Astrocyte (in vitro differentiated cells and primary cell): ENCODE measurements around the gene PPIF. TPM values are rescaled to one million over a fixed set of nuclear protein-coding genes. Genes with fewer than 3 reads are reported as not detected.

ENCODE experiments used
- DNase-seq: peaks from one replicate; pipeline ENCODE4 v3.0.0-alpha.2; 2010; ENCODE audit warnings: low read depth
- FAIRE-seq: peaks from 2 replicates; lab custom pipeline; 2011; peaks lifted over from hg19 to GRCh38; lab: Jason Lieb, UNC
- H2AFZ ChIP-seq: 2 replicates; pipeline ENCODE4 v1.6.0; 2012; ENCODE audit warnings: low read depth, low read length, inconsistent platforms
- H3K27ac ChIP-seq: 2 replicates; pipeline ENCODE4 v1.5.1; 2011; ENCODE audit warnings: low read depth, low read length, inconsistent platforms
- H3K27me3 ChIP-seq: 2 replicates; pipeline ENCODE4 v1.6.0; 2011; ENCODE audit warnings: low read length, inconsistent platforms; ENCODE audit not compliant: insufficient read depth
- H3K36me3 ChIP-seq: 2 replicates; pipeline ENCODE4 v1.5.1; 2011; ENCODE audit warnings: low read length, inconsistent platforms; ENCODE audit not compliant: insufficient read depth
- H3K4me1 ChIP-seq: 2 replicates; pipeline ENCODE4 v1.5.1; 2011; ENCODE audit warnings: low read length, inconsistent platforms; ENCODE audit not compliant: insufficient read depth
- H3K4me2 ChIP-seq: 2 replicates; pipeline ENCODE4 v1.6.0; 2012; ENCODE audit warnings: low read length, inconsistent platforms
- H3K4me3 ChIP-seq: 2 replicates; pipeline ENCODE4 v1.5.1; 2011; ENCODE audit warnings: low read depth, mild to moderate bottlenecking, low read length, inconsistent platforms; ENCODE audit not compliant: insufficient read depth
- H3K79me2 ChIP-seq: 2 replicates; pipeline ENCODE4 v1.6.0; 2012; ENCODE audit warnings: mild to moderate bottlenecking, low read length, inconsistent platforms; ENCODE audit not compliant: insufficient read depth
- H3K9ac ChIP-seq: 2 replicates; pipeline ENCODE4 v1.6.0; 2012; ENCODE audit warnings: mild to moderate bottlenecking, low read length, inconsistent platforms
- H3K9me3 ChIP-seq: 2 replicates; pipeline ENCODE4 v1.5.1; 2012; ENCODE audit warnings: low read depth, mild to moderate bottlenecking, low read length, inconsistent platforms; ENCODE audit not compliant: insufficient read depth
- H4K20me1 ChIP-seq: 2 replicates; pipeline ENCODE4 v1.6.0; 2012; ENCODE audit warnings: low read length, inconsistent platforms; ENCODE audit not compliant: insufficient read depth
- H3K27ac Mint-ChIP-seq: one replicate; pipeline ENCODE4 v1.8.0; 2021; ENCODE audit warnings: mild to moderate bottlenecking, mixed read lengths; ENCODE audit not compliant: unreplicated experiment
- H3K27me3 Mint-ChIP-seq: one replicate; pipeline ENCODE4 v1.8.0; 2021; ENCODE audit warnings: low read depth, mixed read lengths; ENCODE audit not compliant: unreplicated experiment
- H3K36me3 Mint-ChIP-seq: one replicate; pipeline ENCODE4 v1.8.0; 2021; ENCODE audit warnings: low read depth, mixed read lengths; ENCODE audit not compliant: unreplicated experiment
- H3K4me1 Mint-ChIP-seq: one replicate; pipeline ENCODE4 v1.8.0; 2021; ENCODE audit warnings: low read depth, mixed read lengths; ENCODE audit not compliant: unreplicated experiment
- H3K4me3 Mint-ChIP-seq: one replicate; pipeline ENCODE4 v1.8.0; 2021; ENCODE audit warnings: mild to moderate bottlenecking, moderate library complexity, mixed read lengths; ENCODE audit not compliant: unreplicated experiment
- H3K9me3 Mint-ChIP-seq: one replicate; pipeline ENCODE4 v1.8.0; 2021; ENCODE audit warnings: mild to moderate bottlenecking, mixed read lengths; ENCODE audit not compliant: unreplicated experiment
- CTCF ChIP-seq: IDR thresholded peaks from 2 replicates; pipeline ENCODE4 v1.5.1; 2011; ENCODE audit warnings: low read depth, mild to moderate bottlenecking, inconsistent platforms, low read length, moderate library complexity; ENCODE audit not compliant: insufficient read depth
- EZH2 ChIP-seq: IDR thresholded peaks from 2 replicates; pipeline ENCODE4 v1.6.1; 2012; ENCODE audit warnings: mild to moderate bottlenecking, low read length, inconsistent platforms; ENCODE audit not compliant: insufficient read depth
- total RNA-seq: library from RNA; stranded (reverse); gene quantifications from 2 replicates; pipeline ENCODE4 v1.2.1, GENCODE V29; 2021

Gene PPIF
- total RNA-seq, 1 donor from 2014 or later = 31.7 TPM

- Histone ChIP-seq H3K4me2 (no peak overlapping the region), H3K9me3 (peaks cover 3% of the 10 kb centered on the region), H4K20me1 (no peaks in the 10 kb centered on the region), H3K27me3 (no peaks in the 10 kb centered on the region), H3K4me1 (peaks cover 3% of the 10 kb centered on the region), H3K79me2 (no peaks in the 10 kb centered on the region), H3K9ac (no peak overlapping the region), H3K36me3 (no peaks in the 10 kb centered on the region), H3K4me3 (no peak overlapping the region), H3K27ac (no peak overlapping the region), H2AFZ (no peak overlapping the region)
- H3K4me3 Mint-ChIP-seq = peak overlapping the region; percentile 56
- H3K36me3 Mint-ChIP-seq = no peaks in the 10 kb centered on the region
- TF ChIP-seq CTCF (peak; percentile 96), EZH2 (no peak)
- no peaks in the 10 kb centered on the region for H3K9me3 Mint-ChIP-seq
- peak; percentile 43 for DNase-seq
- H3K27me3 Mint-ChIP-seq = peaks cover 3% of the 10 kb centered on the region
- peak; percentile 54 for FAIRE-seq
- H3K4me1 Mint-ChIP-seq = peaks cover 11% of the 10 kb centered on the region
- H3K27ac Mint-ChIP-seq = peak overlapping the region; percentile 88
Measured at GRCh38 chr10:79374312-79375191, 27.3 kb downstream of the PPIF start.

GRCh38 chr10:79375321-79376077 lies 28.2 kb downstream of the PPIF start:
- peaks cover 3% of the 10 kb centered on the region for H3K27me3 Mint-ChIP-seq
- TF ChIP-seq EZH2 = no peak
- TF ChIP-seq CTCF = no peak
- no peaks in the 10 kb centered on the region for H3K36me3 ChIP-seq
- H2AFZ ChIP-seq = peak overlapping the region; percentile 61
- FAIRE-seq (no peak), DNase-seq (peak; percentile 55)
- no peaks in the 10 kb centered on the region for H3K79me2 ChIP-seq
- H3K4me3 Mint-ChIP-seq = no peak overlapping the region
- no peaks in the 10 kb centered on the region for H3K27me3 ChIP-seq
- H3K9me3 Mint-ChIP-seq = no peaks in the 10 kb centered on the region
- H3K27ac Mint-ChIP-seq = peak overlapping the region; percentile 67
- H3K4me1 ChIP-seq = peaks cover 8% of the 10 kb centered on the region
- H3K4me1 Mint-ChIP-seq = peaks cover 11% of the 10 kb centered on the region
- H3K27ac ChIP-seq = no peak overlapping the region
- H3K4me3 ChIP-seq = no peak overlapping the region
- H3K9ac ChIP-seq = no peak overlapping the region
- no peak overlapping the region for H3K4me2 ChIP-seq
- no peaks in the 10 kb centered on the region for H4K20me1 ChIP-seq
- no peaks in the 10 kb centered on the region for H3K36me3 Mint-ChIP-seq
- no peaks in the 10 kb centered on the region for H3K9me3 ChIP-seq
